ENCODE results near the gene MCTP1. TPM values are rescaled to one million over a fixed set of nuclear protein-coding genes. Genes with fewer than 3 reads are reported as not detected.

Gene MCTP1
- total RNA-seq, 2 donors from 2014 or later, result 22.1 to 256 TPM

GRCh38 chr5:95066048-95066447 is 218.8 kb downstream of the MCTP1 start:
- no peak overlapping the region for H3K4me3 ChIP-seq
- no peaks in the 10 kb centered on the region for H3K36me3 ChIP-seq
- ATAC-seq (ENCODE audit: insufficient number of reproducible peaks, low FRiP score, low read depth), result no peak
- no peak for TF ChIP-seq CTCF (IDR thresholded peaks at IDR 0.05)
- no peaks in the 10 kb centered on the region for H3K27me3 ChIP-seq (replicated peaks; ENCODE audit: insufficient read depth)
- no peak for DNase-seq (ENCODE audit: low spot score)
- no peaks in the 10 kb centered on the region for H3K4me1 ChIP-seq (ENCODE audit: control insufficient read depth in 1 of 2, low read depth in 2 of 2)
- no peak overlapping the region for H3K27ac ChIP-seq
- no peaks in the 10 kb centered on the region for H3K9me3 ChIP-seq

- DNase-seq (ENCODE audit: low spot score) (no peak), ATAC-seq (ENCODE audit: insufficient number of reproducible peaks, low FRiP score, low read depth) (no peak)
- Histone ChIP-seq H3K4me3 (no peak overlapping the region), H3K36me3 (no peaks in the 10 kb centered on the region), H3K4me1 (ENCODE audit: control insufficient read depth in 1 of 2, low read depth in 2 of 2) (no peaks in the 10 kb centered on the region), H3K27me3 (replicated peaks; ENCODE audit: insufficient read depth) (no peaks in the 10 kb centered on the region), H3K27ac (no peak overlapping the region), H3K9me3 (no peaks in the 10 kb centered on the region)
- TF ChIP-seq CTCF (IDR thresholded peaks at IDR 0.05), result no peak
Observed at GRCh38 chr5:95063492-95063891, 221.4 kb downstream of the MCTP1 start.

GRCh38 chr5:95060098-95060497 is 224.8 kb downstream of the MCTP1 start:
- Histone ChIP-seq H3K36me3 (no peaks in the 10 kb centered on the region), H3K27ac (no peak overlapping the region), H3K4me1 (ENCODE audit: control insufficient read depth in 1 of 2, low read depth in 2 of 2) (no peaks in the 10 kb centered on the region), H3K4me3 (no peak overlapping the region), H3K9me3 (no peaks in the 10 kb centered on the region), H3K27me3 (replicated peaks; ENCODE audit: insufficient read depth) (no peaks in the 10 kb centered on the region)
- DNase-seq (ENCODE audit: low spot score) (no peak), ATAC-seq (ENCODE audit: insufficient number of reproducible peaks, low FRiP score, low read depth) (no peak)
- TF ChIP-seq CTCF (IDR thresholded peaks at IDR 0.05), result no peak

GRCh38 chr5:95059636-95060035 is 225.3 kb downstream of the MCTP1 start:
- no peak for DNase-seq (ENCODE audit: low spot score)
- Histone ChIP-seq H3K36me3 (no peaks in the 10 kb centered on the region), H3K27ac (no peak overlapping the region), H3K27me3 (replicated peaks; ENCODE audit: insufficient read depth) (no peaks in the 10 kb centered on the region), H3K4me1 (ENCODE audit: control insufficient read depth in 1 of 2, low read depth in 2 of 2) (no peaks in the 10 kb centered on the region), H3K9me3 (no peaks in the 10 kb centered on the region), H3K4me3 (no peak overlapping the region)
- ATAC-seq (ENCODE audit: insufficient number of reproducible peaks, low FRiP score, low read depth), result no peak
- TF ChIP-seq CTCF (IDR thresholded peaks at IDR 0.05), result no peak

GRCh38 chr5:95057615-95058014 is 227.3 kb downstream of the MCTP1 start:
- DNase-seq (ENCODE audit: low spot score) (no peak), ATAC-seq (ENCODE audit: insufficient number of reproducible peaks, low FRiP score, low read depth) (no peak)
- Histone ChIP-seq H3K27me3 (replicated peaks; ENCODE audit: insufficient read depth) (no peaks in the 10 kb centered on the region), H3K9me3 (no peaks in the 10 kb centered on the region), H3K36me3 (no peaks in the 10 kb centered on the region), H3K4me1 (ENCODE audit: control insufficient read depth in 1 of 2, low read depth in 2 of 2) (no peaks in the 10 kb centered on the region), H3K4me3 (no peak overlapping the region), H3K27ac (no peak overlapping the region)
- TF ChIP-seq CTCF (IDR thresholded peaks at IDR 0.05), result no peak
